Hematopoietic multipotent progenitor cell treated with erythropoietin and hydrocortisone succinate and interleukin-3 and kit ligand, for 4 days (in vitro differentiated cells): ENCODE data around the gene FNDC3A.

Experiments used
- DNase-seq: peaks from one replicate; pipeline ENCODE4 v3.0.0-alpha.2; 2015

The FNDC3A gene, protein sequence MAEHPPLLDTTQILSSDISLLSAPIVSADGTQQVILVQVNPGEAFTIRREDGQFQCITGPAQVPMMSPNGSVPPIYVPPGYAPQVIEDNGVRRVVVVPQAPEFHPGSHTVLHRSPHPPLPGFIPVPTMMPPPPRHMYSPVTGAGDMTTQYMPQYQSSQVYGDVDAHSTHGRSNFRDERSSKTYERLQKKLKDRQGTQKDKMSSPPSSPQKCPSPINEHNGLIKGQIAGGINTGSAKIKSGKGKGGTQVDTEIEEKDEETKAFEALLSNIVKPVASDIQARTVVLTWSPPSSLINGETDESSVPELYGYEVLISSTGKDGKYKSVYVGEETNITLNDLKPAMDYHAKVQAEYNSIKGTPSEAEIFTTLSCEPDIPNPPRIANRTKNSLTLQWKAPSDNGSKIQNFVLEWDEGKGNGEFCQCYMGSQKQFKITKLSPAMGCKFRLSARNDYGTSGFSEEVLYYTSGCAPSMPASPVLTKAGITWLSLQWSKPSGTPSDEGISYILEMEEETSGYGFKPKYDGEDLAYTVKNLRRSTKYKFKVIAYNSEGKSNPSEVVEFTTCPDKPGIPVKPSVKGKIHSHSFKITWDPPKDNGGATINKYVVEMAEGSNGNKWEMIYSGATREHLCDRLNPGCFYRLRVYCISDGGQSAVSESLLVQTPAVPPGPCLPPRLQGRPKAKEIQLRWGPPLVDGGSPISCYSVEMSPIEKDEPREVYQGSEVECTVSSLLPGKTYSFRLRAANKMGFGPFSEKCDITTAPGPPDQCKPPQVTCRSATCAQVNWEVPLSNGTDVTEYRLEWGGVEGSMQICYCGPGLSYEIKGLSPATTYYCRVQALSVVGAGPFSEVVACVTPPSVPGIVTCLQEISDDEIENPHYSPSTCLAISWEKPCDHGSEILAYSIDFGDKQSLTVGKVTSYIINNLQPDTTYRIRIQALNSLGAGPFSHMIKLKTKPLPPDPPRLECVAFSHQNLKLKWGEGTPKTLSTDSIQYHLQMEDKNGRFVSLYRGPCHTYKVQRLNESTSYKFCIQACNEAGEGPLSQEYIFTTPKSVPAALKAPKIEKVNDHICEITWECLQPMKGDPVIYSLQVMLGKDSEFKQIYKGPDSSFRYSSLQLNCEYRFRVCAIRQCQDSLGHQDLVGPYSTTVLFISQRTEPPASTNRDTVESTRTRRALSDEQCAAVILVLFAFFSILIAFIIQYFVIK

GRCh38 chr13:48975856-48976575, at the start of gene FNDC3A:
Gene FNDC3A (plus strand): TSS chr13:48975912. CDS start chr13:49006191, 30,279 bp downstream.
- peak; percentile 95 for DNase-seq

DNA sequence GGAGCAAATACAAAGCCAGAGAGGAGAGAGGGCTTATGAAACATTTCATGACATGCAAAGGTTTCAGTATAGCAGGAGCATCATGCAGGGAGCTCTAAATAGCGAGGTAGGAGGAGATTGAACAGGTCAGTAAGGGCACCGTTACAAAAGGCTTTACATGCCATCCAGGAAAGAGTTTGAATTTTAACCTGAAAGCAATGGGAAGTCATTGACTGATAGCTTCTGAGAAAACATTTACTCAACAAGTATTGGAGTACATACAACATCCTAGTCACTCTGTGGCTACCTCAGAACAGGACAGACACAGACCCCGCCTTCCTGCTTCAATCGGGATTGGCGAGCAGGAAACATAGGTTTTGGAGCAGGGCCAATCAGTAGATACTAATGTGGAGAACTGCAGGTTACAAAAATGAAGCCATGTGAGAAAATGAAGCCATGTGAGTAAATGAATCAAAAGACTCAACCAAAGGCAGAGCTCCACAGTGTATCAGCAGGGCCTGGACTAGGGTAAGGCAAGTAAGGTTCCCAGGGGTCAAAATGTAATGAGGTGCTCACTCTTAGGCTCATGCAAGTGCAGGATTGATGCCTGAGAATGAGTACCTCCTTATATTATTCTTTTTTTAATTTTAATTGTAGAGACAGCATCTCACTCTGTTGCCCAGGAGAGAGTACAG, 46.8 kb upstream of the FNDC3A start:
- DNase-seq = no peak

DNA sequence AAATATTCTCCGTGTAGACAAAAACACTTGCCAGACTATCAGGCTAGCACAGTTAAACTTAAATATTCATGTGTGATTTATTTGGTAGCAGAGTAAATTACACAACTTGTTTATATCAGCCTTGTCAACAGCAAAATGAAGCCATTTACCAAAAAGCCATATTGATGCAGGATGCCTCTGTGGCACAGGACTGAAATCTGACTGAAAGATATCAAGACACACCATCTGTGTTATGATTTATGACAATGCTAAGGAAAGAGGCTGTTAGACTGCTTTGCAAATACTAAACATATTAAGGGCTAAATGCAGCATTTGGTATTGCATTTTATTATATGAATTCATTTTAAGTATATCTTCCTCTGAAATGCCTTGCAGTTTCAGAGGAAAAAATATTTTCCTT, 44.8 kb upstream of the FNDC3A start:
- DNase-seq = peak; percentile 25

DNA sequence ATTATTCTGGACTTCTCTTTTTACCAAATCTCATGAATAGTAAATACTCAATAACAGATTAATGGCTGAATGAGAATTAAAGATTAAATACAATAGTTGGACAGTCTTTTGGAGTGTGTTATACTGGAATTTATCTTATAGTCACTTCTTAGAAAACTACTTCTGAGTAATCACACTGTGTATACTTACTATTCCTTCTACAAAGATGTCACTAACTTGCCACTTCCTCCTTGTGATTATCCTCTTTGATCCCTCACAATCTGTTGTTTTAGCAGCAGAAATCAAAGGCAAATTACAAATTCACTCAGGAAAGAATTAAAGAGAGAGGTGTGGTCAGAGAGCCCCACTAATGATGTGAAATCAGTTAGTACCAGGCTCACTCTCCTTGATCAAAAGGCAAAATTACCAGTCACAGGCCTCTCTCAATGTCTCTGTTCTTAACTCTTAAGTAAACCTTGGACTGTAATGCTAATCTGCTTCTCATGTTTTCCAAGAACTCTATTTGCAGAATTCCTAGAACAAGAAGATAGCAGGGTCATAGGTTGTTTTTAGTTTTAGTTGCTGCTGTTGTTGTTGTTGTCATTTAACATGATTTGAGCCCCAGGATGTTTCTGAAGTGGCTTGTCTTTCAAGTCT, 37.3 kb upstream of the FNDC3A start:
- DNase-seq = no peak

DNA sequence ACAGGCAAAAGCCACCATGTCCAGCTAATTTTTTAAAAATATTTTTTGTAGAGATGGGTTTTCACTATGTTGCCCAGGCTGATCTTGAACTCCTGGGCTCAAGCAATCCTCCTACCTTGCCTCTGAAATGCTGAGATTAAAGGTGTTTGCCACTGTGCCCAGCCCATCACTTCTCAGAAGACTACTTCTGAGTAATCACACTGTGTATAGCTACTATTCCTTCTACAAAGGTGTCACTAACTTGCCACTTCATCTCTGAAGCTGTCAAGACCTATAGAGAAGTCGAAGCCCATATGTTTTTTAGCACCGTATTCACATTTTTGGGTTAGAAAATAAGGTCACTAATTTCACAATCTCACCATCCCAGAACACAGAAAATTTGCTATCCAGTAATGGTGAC, 36.0 kb upstream of the FNDC3A start:
- no peak for DNase-seq

DNA sequence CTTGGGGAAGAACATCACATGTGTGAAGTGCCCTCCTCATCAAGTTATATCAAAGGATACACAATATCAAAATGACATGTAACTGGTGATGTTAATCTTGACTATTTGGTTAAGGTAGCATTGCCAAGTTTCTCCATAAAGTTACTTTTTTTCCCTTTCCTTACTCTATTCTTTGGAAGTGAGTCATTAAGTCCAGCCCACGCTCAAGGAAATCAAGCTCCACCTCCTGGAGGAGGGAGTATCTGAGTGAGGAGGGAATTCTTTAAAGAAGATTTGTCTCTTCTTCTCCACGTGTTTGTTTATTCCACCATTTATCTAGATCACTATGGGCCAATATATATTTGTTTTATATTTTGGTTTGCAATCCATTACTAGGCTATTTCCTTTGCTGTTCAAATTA, 33.6 kb upstream of the FNDC3A start:
- DNase-seq = no peak

DNA sequence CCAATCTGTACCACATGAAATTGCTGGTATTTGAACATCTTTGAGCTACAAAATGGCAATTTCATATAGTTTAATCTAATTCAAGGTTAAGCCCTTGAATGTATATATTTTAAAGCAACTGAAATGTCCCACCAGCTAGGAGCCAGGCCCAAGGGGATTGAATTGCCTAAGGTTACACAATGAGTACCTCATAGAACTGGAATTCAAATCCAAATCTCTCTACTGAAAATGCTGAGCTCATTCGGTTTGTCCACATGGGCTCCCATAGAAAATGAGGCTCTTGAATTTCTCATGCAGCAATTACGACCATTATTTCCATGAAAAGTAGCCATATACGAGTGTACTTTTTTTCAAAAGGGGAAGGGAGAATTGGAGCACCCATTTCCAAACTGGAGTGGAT, 31.5 kb upstream of the FNDC3A start:
- no peak for DNase-seq

DNA sequence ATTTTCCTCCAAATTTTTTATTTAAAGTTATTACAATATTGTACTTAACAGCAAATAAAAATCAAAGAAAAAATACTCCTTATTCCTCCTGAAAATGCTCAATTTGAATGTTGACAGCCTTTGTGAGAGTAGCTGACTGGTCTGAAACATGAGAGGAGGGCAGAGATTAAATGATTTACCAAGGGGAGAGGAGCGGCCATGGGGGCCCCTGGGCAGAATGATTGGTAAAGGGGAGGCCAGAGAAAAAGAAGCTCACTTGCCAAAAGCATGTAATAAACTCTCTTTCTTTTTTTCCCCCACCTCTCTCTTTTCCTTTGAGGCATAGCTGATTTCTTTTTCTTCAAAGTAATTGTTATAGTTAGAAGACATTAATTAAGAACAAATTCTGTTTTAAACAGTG, 30.1 kb upstream of the FNDC3A start:
- no peak for DNase-seq

- no peak for DNase-seq
Measured at GRCh38 chr13:48946163-48946562, 29.5 kb upstream of the FNDC3A start.

GRCh38 chr13:48949566-48950500, 25.9 kb upstream of the FNDC3A start:
- DNase-seq = no peak

- DNase-seq = no peak
Measured at GRCh38 chr13:48950501-48950875, 25.2 kb upstream of the FNDC3A start.

DNA sequence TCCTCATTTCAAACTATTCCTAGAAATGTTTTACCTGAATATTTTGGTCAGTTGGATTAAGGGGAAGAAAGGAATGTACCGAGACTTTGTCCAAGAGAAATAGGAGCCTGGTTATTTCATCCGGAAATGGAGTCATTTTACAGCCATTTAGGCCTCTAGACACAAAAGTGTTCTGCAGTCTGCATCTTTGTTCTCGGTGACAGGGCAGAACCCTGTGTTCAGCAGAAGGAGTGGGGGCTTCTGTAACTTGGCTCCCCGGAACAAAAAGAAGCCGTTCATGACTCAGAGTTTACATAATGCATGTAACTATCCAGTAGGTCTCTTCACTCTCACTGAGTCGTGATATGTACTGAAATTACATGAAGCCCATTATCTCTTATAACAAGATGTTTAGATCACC, 21.6 kb upstream of the FNDC3A start:
- DNase-seq = no peak

- no peak for DNase-seq
Measured at GRCh38 chr13:48955536-48955935, 20.2 kb upstream of the FNDC3A start.

DNA sequence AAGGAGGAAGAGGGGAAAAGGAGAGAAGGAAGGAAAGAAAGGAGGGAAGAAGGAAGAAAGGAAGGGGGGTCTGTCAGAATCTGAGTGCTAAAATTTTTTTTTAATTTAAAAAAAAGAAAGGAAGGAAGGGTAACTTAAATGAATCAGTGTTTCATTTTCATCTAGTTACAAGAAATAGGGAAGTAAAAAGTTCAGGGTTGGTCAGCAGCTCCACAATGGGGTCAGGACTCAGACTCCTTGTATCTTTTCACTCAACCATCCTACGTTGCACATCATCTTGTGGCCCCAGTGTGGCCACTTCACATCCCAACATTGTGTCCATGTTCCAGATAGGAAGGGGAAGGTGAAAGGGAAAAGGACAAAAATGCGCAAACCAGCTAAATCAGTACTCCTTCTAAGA, 14.3 kb upstream of the FNDC3A start:
- DNase-seq = no peak

- DNase-seq = no peak
Measured at GRCh38 chr13:48962281-48962680, 13.4 kb upstream of the FNDC3A start.

DNA sequence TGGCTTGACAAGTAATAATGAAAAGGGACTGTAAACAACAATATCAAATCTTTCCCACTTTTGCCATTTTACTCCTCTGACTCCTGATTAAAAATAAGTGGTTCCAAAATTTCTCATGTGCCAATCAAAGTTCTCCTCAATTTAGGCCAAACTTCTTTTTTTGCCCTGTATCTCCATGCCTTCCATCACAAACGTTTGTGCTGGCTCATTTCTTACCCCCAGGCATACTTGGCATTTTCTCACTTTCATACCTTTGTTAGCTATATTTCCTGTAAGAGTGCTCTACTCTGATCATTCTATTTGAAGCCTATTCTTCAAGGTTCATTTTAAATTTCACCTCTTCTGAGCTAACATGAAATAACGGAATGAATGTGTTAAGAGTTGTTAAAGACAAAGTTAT, 10.0 kb upstream of the FNDC3A start:
- no peak for DNase-seq

- DNase-seq = no peak
Measured at GRCh38 chr13:48969685-48970084, 6.0 kb upstream of the FNDC3A start.

- no peak for DNase-seq
Measured at GRCh38 chr13:48973845-48974431, 1.8 kb upstream of the FNDC3A start.

DNA sequence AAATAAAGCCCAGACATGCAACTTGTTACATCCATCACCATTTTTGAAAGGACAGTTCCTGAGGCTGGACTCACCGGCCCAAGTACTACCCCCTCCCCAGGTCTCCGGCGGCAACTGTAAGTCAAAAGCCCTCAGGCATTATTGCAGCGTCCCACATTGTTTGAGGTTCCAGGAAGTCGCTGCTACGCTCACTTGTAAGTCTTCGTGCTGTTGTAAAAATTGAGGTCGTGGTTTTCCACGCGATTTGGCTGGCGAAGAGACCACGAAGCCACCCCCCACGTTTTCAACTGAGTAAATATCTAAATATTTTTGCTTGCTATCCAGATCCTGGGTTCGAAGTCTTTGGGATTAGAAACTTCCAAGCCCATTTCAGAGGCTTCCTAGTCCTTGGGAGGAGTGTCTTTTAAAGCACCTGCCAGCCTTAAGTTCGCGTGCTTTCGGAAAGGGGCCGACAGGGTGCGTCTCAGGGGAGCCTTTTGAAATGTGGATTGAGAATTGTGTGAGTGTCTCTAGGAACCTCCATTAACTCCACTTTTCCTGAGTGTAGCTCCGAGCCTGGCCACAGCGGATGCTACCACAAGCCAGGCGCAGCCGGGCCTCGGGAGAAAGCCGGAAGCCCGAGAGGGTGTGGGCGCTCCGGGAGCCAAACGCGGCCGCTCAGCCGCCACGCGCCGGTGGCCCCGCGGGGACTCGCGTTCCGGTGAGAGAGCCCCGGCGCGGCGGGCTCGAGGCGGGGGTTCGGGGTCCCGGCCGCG, 434 bp upstream of the FNDC3A start:
- DNase-seq = peak; percentile 80
